Measurements from ENCODE around the gene AUNIP. TPM values are rescaled to one million over a fixed set of nuclear protein-coding genes. Genes with fewer than 3 reads are reported as not detected.

AUNIP gene
- total and polyA plus RNA-seq, 2 donors (not counting 3 experiments of a cell fraction or from before 2014, with no cell fraction given): 1.8 to 4.5 TPM

- ChIA-PET CTCF (interaction anchor here (0.9 kb wide), 1 partner anchor 32 kb away, joined by 4 read pairs; no protein-coding TSS in a partner anchor), POLR2A (no interaction called here)
- intact Hi-C loops (cut with micrococcal nuclease) (no loop called here), dilution Hi-C loops (cut with MboI; ENCODE audit: extremely low pct_ligation_motif_present, low sequenced_read_pairs) (no loop called here)
- H3K27ac ChIP-seq (ENCODE audit: insufficient read depth, low read depth, low read length): no peak overlapping the region
- no peak for TF ChIP-seq GATA2 (IDR thresholded peaks at IDR 0.05; ENCODE audit: insufficient read depth, insufficient read length, low read depth, low read length)
- no peak for TF ChIP-seq FOS (IDR thresholded peaks at IDR 0.05; ENCODE audit: borderline replicate concordance, insufficient read depth, low read length)
- no peak for TF ChIP-seq POLR2AphosphoS5 (IDR thresholded peaks at IDR 0.05; ENCODE audit: insufficient read depth, low read depth, low read length)
- TF ChIP-seq JUN (IDR thresholded peaks at IDR 0.05; ENCODE audit: borderline replicate concordance, insufficient read depth, insufficient read length, low read depth): no peak
- no peak for TF ChIP-seq CTCF (IDR thresholded peaks at IDR 0.05; ENCODE audit: extremely low read depth in 1 of 2, insufficient read depth in 1 of 2, low read depth in 1 of 2, low read length in 2 of 2)
- TF ChIP-seq MAX (IDR thresholded peaks at IDR 0.05; ENCODE audit: insufficient read depth, insufficient read length): no peak
- no peak for TF ChIP-seq MYC (IDR thresholded peaks at IDR 0.05; ENCODE audit: low read depth, low read length)
- no peak for TF ChIP-seq POLR2A (IDR thresholded peaks at IDR 0.05; ENCODE audit: low read depth, low read length)
- no peak for TF ChIP-seq EZH2 (IDR thresholded peaks at IDR 0.05; ENCODE audit: borderline replicate concordance, low read depth, low read length, severe bottlenecking)
- peaks cover 8% of the 10 kb centered on the region for H3K79me2 ChIP-seq (ENCODE audit: control insufficient read depth, insufficient read depth, low read length)
- peaks cover 21% of the 10 kb centered on the region for H3K4me1 ChIP-seq (ENCODE audit: control insufficient read depth, extremely low read depth, insufficient read depth, low read length)
- no peaks in the 10 kb centered on the region for H3K9me1 ChIP-seq (replicated peaks; ENCODE audit: control insufficient read depth, extremely low read depth, insufficient read depth, low read length)
- H3K36me3 ChIP-seq (ENCODE audit: control insufficient read depth in 2 of 2, extremely low read depth in 1 of 2, insufficient read depth in 2 of 2, low read length in 2 of 2): peaks cover 0 to 7% of the 10 kb centered on the region in 2 experiments
- H3K9ac ChIP-seq (replicated peaks; ENCODE audit: extremely low read depth, insufficient read depth, low read length): no peak overlapping the region
- DNase-seq (ENCODE audit: low read depth, low spot score): no peak
- no peaks in the 10 kb centered on the region for H4K20me1 ChIP-seq (replicated peaks; ENCODE audit: control insufficient read depth, extremely low read depth, insufficient read depth, low read length)
- no peak for FAIRE-seq
- BruUV-seq (replicated peaks): no TSS peak
- H3K4me3 ChIP-seq (replicated peaks in 1 of 3; ENCODE audit: insufficient read depth in 1 of 3, low read depth in 1 of 3, low read length in 3 of 3): no peak overlapping the region
- H2AFZ ChIP-seq (ENCODE audit: low read depth, low read length): no peak overlapping the region
- H3K4me2 ChIP-seq (ENCODE audit: insufficient read depth, low read length): no peak overlapping the region
- no peaks in the 10 kb centered on the region for H3K9me3 ChIP-seq (replicated peaks; ENCODE audit: control insufficient read depth, insufficient read depth, low read length)
- H3K27me3 ChIP-seq (ENCODE audit: control insufficient read depth in 2 of 2, insufficient read depth in 2 of 2, low read length in 2 of 2): no peaks in the 10 kb centered on the region
These were observed 3.7 kb upstream of the AUNIP start for GRCh38 chr1:25862785-25863485.
